GM19455 (cell line): Measurements from ENCODE around the gene DDX17.

Experiments used
- ATAC-seq: cut with Tn5 transposase; IDR thresholded peaks from one replicate; pipeline ENCODE4 v1.9.1; 2021; ENCODE audit not compliant: unreplicated experiment

Gene DDX17

DNA sequence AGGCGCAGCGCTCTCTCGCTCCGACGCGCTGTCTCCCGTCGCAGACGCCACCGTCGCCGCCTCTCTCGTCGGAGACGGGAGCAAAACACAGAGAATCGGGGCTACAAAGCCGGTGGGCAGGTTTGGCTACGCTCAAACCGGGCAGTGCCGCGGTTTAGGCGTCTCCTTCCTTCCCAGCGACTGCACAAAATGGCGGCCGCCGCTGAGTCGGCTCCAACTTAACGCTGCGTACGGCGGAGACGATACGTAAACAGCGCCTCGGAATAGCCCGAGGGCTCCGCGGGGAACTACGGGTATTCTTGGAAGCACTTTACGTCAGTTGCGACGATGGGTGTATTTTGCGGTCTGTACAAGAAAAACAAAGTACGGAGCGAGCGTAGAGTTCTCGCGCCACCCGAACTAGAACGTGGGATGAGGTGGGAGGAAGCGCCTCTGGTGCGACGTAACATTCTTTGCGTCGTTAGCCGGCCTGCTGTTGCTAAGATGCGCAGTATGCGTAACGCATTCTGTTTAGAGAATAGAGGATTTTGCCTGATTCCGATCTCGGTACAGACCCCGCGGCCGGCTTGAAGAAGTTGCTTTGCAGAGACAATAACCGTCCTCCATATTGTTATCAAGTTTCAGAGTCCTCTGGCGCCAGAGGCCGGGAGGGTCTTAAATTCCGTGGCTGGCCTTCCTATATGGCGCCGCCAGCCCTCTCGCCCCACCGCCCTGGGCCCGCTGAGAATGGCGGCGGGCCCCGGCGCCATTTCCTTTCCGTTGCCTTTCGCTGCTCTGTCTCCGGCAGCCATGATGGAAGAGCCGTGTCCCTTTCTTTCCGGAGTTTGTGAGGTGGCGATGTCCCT is at the start of gene DDX17:
DDX17 (minus strand) TSS at position 194 of the 845 bp plus-strand sequence.
- ATAC-seq = peak; percentile 78

GRCh38 chr22:38554281-38554680 is 48.2 kb upstream of the DDX17 start:
- ATAC-seq = no peak

DNA sequence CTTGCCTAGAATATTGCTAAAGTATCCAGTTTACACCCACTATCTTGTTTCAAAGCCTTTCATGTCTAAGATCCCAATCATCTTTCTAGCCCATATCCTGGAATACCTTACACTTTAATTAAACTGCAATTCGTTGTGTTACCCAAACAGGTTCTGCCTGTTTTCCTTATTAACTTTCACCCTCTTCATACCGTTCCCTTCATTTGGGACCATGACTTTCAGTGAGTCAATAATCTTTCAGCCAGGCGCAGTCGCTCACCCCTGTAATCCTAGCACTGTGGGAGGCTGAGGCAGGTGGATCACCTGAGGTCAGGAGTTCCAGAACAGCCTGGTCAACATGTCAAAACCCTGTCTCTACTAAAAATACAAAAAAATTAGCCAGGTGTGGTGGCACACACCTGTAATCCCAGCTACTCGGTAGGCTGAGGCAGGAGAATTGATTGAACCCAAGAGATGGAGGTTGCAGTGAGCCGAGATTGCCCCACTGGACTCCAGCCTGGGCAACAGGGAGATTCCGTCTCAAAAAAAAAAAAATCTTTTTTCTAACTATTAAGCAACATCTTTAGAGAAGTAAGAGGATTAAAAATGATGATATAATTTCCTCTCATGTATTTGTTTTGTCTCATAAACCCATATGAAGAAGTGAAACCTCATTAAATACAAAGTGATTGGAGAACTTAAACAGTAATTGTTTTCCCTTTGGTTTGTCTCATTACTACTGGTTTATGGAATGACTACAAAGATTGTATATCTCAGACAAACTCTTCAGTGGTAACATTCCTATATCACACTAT is 43.2 kb upstream of the DDX17 start:
- ATAC-seq = no peak

DNA sequence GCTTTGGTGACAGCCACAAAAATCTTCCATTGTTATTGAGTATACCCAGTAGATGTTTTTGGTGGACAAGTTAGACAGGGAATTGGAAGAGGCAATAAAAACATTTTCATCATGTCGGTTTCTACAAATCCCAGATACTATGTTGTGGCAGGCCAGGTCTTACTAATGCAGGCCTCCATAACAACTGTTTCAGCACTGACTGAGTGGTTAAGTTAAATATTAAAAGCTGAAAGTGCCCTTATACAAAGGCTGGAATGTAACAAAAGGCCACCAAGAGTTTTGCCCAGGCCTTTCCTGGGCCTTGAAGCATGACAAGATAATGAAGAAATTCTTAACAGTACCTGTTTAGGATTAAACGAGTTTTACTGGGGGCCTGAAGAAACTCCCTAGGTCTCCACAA is 34.6 kb upstream of the DDX17 start:
- no peak for ATAC-seq

DNA sequence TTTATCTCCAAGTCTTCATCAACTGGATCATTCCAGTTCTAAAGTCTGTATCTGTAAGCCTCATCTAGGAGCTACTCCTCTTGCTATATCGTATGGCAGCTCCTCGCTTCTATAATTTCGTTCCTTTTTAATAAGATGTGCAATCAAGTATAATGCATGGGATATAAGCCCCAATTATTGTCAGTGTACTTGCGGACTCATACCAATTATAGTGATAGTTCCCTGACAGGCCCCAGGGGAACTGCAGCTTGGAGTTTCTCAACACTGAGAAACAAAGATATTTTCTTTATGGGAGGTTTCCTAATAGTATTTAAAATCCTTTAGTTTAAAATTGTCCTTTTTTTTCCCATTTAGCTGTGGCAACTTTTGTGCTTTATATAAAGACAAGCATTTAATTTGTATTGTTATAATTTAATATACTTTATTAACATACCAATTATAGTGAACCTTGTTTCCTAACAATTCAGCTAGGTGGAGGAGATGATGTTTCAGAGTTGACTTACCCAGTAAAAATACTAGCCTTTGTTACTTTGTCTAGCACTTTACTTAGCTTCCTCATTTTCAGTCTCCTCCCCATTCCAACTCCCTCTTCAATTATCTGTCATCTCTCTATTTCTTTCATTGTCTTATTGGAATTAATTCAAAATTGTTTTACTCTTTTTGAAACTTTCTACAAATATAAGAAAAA is 25.3 kb upstream of the DDX17 start:
- ATAC-seq = no peak

GRCh38 chr22:38524429-38524828 is 18.3 kb upstream of the DDX17 start:
- no peak for ATAC-seq

DNA sequence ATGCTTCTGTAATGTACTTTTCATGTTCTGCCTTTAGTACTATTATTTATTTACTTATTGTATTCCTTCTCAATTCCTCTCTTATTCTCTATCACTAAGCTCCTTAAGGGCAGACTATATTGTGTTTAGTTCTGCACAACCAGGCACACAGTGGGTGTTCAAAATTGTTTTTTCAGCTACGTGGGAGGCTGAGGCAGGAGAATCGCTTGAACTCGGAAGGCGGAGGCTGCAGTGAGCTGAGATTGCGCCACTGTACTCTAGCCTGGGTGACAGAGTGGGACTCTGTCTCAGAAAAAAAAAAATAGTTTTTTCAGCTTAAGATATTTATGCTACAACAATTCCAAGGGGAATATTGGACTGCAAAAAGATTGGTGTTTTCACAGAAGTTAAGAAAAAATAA is 17.4 kb upstream of the DDX17 start:
- no peak for ATAC-seq

GRCh38 chr22:38523029-38523428 is 16.9 kb upstream of the DDX17 start:
- no peak for ATAC-seq

DNA sequence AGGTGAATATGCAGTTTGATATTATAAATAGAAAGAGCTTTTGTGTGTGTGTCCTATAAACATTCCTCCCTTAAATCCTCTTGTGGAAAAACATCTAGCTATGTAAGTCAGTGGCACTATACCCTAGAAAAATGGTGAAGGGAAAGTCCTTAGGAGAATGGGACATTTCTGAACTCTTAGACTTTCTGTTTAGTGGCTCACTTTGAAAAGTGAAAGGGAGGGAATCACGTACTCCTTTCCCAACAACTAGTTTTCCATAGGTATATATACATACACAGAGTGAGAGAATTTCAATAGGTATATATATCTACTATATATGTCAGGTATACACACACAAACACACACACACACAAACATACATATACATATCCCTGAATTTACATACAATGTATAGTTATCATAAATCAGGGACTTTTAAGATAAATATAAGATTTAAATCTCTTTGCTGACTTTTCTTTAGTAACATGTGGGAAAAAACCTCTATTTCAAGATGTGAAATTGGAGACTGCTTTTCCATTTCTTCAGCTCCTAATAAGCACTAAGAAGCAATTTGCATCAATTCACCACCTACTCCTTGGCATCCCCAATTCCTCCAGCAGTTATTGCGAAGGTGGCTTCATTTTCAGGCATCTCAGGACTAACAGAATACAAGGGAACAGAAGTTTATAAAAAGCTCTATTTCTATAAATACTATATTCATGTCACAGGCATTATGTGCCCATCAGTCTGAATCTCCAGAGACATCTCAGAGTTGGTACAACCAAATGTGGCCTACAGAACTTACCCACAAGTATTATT is 13.5 kb upstream of the DDX17 start:
- ATAC-seq = no peak

DNA sequence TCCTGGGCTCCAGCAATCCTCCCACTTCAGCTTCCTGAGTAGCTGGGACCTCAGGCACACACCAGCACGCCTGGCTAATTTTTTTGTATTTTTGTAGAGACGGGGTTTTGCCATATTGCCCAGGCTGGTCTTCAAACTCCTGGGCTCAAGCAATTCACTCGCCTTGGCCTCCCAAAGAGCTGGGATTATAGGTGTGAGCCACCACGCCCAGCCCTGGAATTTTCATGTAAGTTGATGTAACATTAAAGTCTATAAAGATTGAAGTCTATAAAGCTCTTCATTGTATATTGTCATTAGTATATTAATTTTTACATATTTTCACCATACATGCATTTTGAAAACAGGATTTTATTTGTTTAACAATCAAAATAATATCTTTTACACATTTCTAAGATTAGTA is 12.5 kb upstream of the DDX17 start:
- ATAC-seq = no peak

- no peak for ATAC-seq
Measured at GRCh38 chr22:38513063-38513462, 7.0 kb upstream of the DDX17 start.

- no peak for ATAC-seq
Measured at GRCh38 chr22:38510416-38510970, 4.4 kb upstream of the DDX17 start.

- ATAC-seq = peak; percentile 26
Measured at GRCh38 chr22:38505541-38506117, 482 bp downstream of the DDX17 start.

DNA sequence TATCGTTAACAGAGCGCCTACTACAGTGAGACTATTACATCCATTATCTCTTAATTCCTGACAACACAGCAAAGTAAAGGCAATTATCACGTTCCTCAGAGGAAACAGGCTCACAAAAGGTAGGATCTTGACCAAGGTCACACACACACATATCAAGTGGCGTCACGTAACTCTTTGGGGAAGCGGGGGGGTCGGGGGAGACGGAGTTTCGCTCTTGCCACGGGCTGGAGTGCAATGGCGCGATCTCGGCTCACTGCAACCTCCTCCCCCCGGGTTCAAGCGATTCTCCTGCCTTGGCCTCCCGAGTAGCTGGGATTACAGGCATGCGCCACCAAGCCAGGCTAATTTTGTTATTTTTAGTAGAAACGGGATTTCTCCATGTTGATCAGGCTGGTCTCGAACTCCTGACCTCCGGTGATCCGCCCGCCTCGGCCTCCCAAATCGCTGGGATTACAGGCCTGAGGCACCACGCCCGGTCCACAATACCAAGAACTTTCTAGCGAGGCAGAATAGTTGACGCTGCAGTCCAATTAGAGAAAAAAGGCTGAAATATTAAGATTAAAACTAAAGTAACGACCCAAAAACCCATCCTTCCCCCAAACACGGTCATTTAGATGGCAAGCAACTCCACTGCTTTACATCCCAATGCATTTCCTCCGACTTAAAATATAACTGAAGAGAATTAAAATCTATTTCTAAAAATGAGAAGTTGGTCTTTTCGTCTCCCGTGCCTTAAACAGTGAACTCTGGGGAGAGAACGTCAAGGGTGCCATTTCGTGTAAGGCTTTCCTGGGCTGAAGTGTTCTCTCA is 1.2 kb downstream of the DDX17 start:
- ATAC-seq = no peak

GRCh38 chr22:38503021-38503420 is 3.1 kb downstream of the DDX17 start:
- ATAC-seq = no peak

DNA sequence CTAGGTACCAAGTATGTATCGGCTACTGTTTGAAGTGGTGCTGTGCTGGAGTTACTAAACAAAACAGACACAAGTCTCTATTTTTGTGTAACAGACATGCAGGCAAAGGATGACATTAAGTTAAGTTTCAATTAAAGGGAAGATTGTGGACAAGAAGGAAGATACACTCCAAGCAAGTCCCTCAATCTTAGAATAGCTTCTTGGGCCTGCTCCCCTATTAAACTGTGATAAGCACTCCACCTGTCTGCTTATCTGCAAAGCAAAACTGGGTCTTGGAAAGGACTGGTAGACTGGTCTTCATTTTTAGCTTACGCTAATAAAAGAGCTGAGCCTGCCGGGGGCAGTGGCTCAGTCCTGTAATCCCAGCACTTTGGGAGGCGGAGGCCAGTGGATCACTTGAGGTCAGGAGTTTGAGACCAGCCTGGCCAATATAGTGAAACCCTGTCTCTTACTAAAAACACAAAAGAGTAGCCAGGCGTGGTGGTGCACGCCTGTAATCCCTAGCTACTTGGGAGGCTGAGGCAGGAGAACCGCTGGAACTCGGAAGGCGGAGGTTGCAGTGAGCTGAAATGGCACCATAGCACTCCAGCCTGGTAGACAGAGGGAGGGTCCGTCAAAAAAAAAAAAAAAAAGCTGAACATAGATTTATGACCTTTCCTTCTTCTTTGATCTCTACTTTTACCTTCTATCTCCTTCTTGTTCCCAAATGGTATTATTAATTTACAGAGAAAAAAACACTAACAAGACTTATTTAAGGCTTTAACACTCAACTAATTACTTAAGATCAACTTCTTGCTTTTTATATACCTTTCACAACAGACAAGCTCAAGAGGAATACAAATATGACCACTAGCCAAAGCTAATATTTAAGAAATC is 4.1 kb downstream of the DDX17 start:
- ATAC-seq = no peak

DNA sequence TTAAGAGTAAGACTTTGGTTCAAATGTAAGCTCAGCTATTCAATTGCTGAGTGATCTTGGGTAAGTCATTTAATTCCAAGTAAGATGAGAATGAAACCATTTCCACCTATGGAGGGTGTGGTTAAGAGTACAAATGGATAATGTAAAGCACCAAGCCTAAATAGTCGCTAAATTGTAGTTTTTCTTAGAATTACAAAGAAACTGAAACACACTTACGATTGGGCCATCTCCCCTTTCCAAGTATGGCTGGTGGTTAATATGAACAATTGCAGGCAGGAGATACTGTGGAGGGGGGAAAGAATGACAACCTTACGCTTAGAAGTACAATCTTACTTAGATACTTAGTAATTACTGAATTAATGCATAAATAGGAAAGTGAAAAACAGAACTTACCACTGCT is 8.2 kb downstream of the DDX17 start:
- ATAC-seq = no peak

DNA sequence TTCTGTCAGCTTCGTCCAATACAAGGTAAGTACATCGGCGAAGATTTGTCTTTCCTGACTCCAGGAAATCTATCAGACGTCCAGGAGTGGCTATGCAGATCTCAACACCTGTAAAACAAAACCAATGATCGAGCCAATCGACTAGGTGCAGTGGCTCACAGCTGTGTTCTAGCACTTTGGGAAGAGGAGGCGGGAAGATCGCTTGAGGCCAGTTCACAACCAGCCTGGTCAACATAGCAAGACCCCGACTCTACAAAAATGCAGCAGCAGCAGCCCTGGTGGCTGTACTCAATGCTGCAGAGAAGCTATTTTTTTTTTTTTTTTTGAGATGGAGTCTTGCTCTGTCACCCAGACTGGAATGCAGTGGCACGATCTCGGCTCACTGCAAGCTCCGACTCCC is 11.2 kb downstream of the DDX17 start:
- no peak for ATAC-seq
